Hair follicular keratinocyte (primary cell): ENCODE measurements around the gene TBC1D22B. TPM values are rescaled to one million over a fixed set of nuclear protein-coding genes. Genes with fewer than 3 reads are reported as not detected.

Source experiments
- total RNA-seq: library from RNA; depleted of rRNA; stranded (reverse); fragments of >200 nt; gene quantifications from 2 replicates; pipeline ENCODE4 v1.2.3, GENCODE V29; 2015

Gene TBC1D22B, protein sequence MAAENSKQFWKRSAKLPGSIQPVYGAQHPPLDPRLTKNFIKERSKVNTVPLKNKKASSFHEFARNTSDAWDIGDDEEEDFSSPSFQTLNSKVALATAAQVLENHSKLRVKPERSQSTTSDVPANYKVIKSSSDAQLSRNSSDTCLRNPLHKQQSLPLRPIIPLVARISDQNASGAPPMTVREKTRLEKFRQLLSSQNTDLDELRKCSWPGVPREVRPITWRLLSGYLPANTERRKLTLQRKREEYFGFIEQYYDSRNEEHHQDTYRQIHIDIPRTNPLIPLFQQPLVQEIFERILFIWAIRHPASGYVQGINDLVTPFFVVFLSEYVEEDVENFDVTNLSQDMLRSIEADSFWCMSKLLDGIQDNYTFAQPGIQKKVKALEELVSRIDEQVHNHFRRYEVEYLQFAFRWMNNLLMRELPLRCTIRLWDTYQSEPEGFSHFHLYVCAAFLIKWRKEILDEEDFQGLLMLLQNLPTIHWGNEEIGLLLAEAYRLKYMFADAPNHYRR
- total RNA-seq = 7.4 and 8.6 TPM in 2 replicates

DNA sequence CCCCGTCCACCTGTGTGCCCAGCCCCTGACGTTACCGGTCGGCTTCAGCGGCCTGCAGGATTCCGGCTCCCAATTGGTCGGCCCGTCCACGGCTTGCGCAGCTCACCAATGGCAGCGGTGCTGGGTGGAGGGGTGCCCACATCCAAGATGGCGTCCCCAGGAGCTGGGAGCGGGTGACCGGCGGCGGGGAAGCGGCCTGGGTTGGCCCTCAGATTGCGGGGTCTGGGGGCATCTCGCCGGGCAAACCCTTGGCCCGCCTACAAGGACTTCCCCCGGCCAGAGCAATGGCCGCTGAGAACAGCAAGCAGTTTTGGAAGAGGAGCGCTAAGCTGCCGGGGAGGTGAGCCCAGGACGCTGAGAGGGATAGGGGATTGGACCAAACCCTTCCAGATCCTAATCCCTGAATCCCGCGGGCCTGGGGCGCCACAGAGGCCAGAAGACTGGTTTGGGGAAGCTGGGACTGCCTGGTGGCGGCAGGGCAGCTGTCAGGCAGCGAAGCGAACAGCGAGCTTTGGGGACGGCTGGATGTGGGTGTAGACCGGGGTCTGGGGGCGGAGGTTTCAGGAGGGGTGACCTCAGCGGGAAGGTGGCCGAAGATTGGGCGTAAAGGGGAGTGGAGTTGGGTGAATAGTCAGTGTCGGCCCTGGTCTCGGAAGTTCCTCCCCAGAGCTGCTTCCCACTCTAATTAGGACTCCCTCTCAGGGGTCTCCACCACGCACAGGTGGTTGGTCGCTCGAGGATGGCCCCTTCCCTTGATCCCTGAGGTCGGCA is at the start of gene TBC1D22B, which contains the start of gene TMEM217:
TBC1D22B (plus strand) TSS at position 139 of the 771 bp plus-strand sequence; CDS start at position 285, 146 bp downstream.
TMEM217 (minus strand) TSS at position 511 of the 771 bp plus-strand sequence. CDS start 39,114 bp downstream, outside the sequence.

DNA sequence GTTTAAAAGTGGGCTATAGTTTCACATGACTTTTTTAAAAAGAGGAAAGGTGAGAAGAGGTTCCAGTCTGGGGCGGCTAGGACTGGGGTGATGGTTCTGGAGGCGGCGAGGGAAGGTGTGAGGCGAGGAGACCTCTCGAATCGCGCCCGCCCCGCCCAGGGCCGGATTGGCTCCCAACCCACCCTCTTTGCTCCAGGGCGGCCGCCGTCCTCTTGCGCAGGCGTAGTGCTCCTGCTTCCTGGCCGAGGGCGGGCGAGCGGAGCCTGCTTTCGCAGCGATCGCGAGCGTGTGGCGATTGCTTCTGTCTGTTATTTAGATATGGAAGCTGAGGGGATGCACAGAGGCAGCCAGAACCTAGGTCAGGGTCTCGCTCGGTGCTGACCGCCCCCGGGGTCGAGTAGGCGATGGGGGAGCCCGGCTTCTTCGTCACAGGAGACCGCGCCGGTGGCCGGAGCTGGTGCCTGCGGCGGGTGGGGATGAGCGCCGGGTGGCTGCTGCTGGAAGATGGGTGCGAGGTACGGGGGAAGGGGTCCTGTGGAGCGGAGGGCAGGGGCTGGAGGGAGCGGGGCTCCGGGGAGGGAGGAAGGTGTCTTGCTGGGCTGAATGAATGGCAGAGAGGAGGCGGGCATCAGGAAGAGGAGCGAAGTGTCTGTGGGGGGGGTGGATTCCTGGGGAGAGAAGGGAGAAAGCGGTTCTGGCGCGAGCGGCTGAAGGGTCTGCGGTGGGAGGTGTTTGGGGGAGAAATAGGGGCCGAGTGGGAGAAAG is 96.4 kb downstream of the TBC1D22B start, which contains the start of gene RNF8:
RNF8 (plus strand) TSS at position 223 of the 765 bp plus-strand sequence; CDS start at position 405, 182 bp downstream.

Other genes starting within 250 kb of the TBC1D22B start
- 16.2 and 49.0 TPM in 2 replicates for gene PIM1, start 87.6 kb upstream of the TBC1D22B start, total RNA-seq
- gene TMEM217, start 372 bp downstream of the TBC1D22B start, total RNA-seq = 0.23 and 1.2 TPM in 2 replicates
- gene RNF8, start 96.2 kb downstream of the TBC1D22B start, total RNA-seq = 20.6 and 21.5 TPM in 2 replicates
- gene CMTR1, start 175.4 kb downstream of the TBC1D22B start, total RNA-seq = 16.9 and 17.8 TPM in 2 replicates
- 61.3 and 65.6 TPM in 2 replicates for gene CCDC167, start 242.1 kb downstream of the TBC1D22B start, total RNA-seq